H1 (cell line): ENCODE measurements around the gene SMARCA2.

Experiments used
- ATF2 ChIP-seq: IDR thresholded peaks from 2 replicates; pipeline ENCODE4 v1.6.1; 2012; ENCODE audit warnings: low read length, inconsistent platforms
- E2F6 ChIP-seq: IDR thresholded peaks from 2 replicates; pipeline ENCODE4 v1.6.1; 2012; ENCODE audit warnings: inconsistent platforms
- EGR1 ChIP-seq: IDR thresholded peaks from 2 replicates; pipeline ENCODE4 v1.6.1; 2011; ENCODE audit warnings: low read depth, low read length, borderline replicate concordance
- EZH2 ChIP-seq: fragments of 200-600 bp; sonication (generic); IDR thresholded peaks from 2 replicates; pipeline ENCODE4 v1.7.1; 2012; ENCODE audit warnings: low read depth, mild to moderate bottlenecking, moderate library complexity, low read length, inconsistent platforms; ENCODE audit not compliant: severe bottlenecking
- JUN ChIP-seq: IDR thresholded peaks from 2 replicates; pipeline ENCODE4 v1.6.1; 2011; ENCODE audit warnings: low read depth, mild to moderate bottlenecking, improper control_type of control experiment, low read length
- POLR2A ChIP-seq, 2 experiments: IDR thresholded peaks; 1 replicate in 1 of 2; 2 replicates in 1 of 2; pipeline ENCODE4 v1.6.1; 2011; ENCODE audit warnings: low read depth in 2 of 2, low read length in 2 of 2, mild to moderate bottlenecking in 2 of 2; ENCODE audit errors: control extremely low read depth in 1 of 2
- POLR2AphosphoS5 ChIP-seq: IDR thresholded peaks from 2 replicates; pipeline ENCODE4 v1.6.1; 2011; ENCODE audit warnings: low read depth, low read length
- RAD21 ChIP-seq, 2 experiments: IDR thresholded peaks in 1 of 2; conservative IDR thresholded peaks in 1 of 2; 2 replicates each; pipeline ENCODE4 v1.6.1; 2011; ENCODE audit warnings: low read depth in 2 of 2, low read length in 2 of 2, improper control_type of control experiment in 1 of 2, inconsistent platforms in 1 of 2, mild to moderate bottlenecking in 1 of 2, moderate library complexity in 1 of 2
- SIX5 ChIP-seq: IDR thresholded peaks from 2 replicates; pipeline ENCODE4 v1.6.1; 2011; ENCODE audit warnings: mild to moderate bottlenecking, low read depth, low read length
- YY1 ChIP-seq: IDR thresholded peaks from 2 replicates; pipeline ENCODE4 v1.6.1; 2011; ENCODE audit warnings: low read depth, mild to moderate bottlenecking, low read length
- TF ChIP-seq, protein P1 (sequence below), 3 experiments: IDR thresholded peaks; 1 replicate in 2 of 3; 2 replicates in 1 of 3; pipeline versions ENCODE4 v1.5.1 to v1.6.1; 2011; ENCODE audit warnings: low read length in 3 of 3, mild to moderate bottlenecking in 3 of 3, inconsistent platforms in 2 of 3, low read depth in 1 of 3, moderate library complexity in 1 of 3; ENCODE audit not compliant: insufficient read depth in 1 of 3; ENCODE audit errors: control extremely low read depth in 1 of 3

DNA sequence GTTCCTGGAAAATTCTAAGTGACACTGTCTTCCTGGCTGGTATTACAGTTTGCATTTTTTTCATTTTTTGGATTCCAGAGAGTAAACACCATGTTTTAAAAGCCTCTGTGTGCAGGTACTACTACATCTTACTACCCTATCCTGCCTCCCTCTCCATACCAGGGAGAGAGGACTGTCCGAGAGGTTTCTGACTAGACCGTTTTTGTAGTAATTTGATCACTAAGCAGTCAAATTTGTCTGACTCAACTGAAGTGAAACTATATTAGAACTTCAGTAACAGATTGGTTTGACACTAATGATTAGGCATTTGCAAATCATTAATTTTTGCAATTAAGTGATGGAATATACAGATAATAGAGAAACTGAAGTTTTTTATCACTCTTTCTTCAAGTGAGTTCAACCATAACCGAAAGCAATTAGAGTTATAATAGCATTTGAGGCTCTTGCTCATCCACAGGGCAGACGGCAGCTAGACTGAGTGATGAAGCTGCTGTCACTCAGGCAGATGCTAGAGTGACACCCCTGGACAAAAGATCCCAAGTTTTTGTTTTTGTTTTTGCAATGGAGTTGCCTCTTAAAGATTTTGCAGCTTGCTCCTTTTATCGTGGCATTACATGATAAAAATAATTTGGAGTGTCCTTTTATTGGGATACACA is 44.3 kb downstream of the SMARCA2 start:
- TF ChIP-seq, protein P1, sequence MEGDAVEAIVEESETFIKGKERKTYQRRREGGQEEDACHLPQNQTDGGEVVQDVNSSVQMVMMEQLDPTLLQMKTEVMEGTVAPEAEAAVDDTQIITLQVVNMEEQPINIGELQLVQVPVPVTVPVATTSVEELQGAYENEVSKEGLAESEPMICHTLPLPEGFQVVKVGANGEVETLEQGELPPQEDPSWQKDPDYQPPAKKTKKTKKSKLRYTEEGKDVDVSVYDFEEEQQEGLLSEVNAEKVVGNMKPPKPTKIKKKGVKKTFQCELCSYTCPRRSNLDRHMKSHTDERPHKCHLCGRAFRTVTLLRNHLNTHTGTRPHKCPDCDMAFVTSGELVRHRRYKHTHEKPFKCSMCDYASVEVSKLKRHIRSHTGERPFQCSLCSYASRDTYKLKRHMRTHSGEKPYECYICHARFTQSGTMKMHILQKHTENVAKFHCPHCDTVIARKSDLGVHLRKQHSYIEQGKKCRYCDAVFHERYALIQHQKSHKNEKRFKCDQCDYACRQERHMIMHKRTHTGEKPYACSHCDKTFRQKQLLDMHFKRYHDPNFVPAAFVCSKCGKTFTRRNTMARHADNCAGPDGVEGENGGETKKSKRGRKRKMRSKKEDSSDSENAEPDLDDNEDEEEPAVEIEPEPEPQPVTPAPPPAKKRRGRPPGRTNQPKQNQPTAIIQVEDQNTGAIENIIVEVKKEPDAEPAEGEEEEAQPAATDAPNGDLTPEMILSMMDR (IDR thresholded peaks at IDR 0.05; ENCODE audit: control extremely low read depth in 1 of 3, insufficient read depth in 1 of 3, low read depth in 1 of 3, low read length in 3 of 3) = no peak
- no peak for TF ChIP-seq YY1
- TF ChIP-seq SIX5 = no peak
- no peak for TF ChIP-seq POLR2A (IDR thresholded peaks at IDR 0.05; ENCODE audit: control extremely low read depth in 1 of 2, low read depth in 2 of 2, low read length in 2 of 2)
- no peak for TF ChIP-seq POLR2AphosphoS5
- TF ChIP-seq EZH2 = no peak
- no peak for TF ChIP-seq RAD21 (IDR thresholded peaks at IDR 0.05 in 1 of 2, conservative IDR thresholded peaks at IDR 0.05 in 1 of 2; ENCODE audit: low read depth in 2 of 2, low read length in 2 of 2)
- TF ChIP-seq E2F6 = no peak
- no peak for TF ChIP-seq JUN
- TF ChIP-seq ATF2 = no peak
- TF ChIP-seq EGR1 = no peak
